Measurements from ENCODE around the gene RANBP9.

Gene RANBP9

DNA sequence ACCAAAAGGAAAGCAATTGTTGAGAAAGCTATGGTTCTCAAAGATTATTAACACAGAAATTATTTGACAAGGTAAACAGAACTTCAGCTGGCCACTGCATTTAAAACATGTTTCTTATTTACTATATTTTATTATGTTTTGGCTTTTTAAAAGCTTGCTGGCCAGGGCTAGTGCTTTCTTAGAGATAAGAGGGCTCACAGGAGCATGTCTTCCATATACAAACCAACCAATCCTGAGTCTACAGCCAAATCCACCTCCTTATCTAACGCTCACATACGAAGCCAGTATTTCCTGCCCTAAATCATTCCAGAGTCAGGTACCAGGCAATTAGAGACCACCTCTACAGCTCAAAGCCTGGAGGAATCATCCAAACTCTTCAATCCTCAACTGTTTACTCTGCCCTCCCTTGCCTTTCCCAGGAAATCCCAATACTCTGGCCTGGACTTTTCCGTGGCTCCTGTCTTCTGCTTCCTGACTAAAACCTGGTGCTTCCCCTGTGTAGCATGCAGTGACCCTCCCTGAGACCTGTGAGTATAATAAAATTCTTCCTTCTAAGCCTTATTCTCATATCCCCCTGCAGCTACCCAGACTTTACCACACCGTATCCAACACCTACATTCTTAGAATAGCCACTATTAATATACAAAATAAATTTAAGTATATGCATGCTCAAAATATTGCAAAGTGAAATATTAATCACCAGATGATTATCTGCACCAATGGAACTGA, 33.2 kb downstream of the RANBP9 start:
- no peak for DNase-seq (ENCODE audit: low spot score)

DNA sequence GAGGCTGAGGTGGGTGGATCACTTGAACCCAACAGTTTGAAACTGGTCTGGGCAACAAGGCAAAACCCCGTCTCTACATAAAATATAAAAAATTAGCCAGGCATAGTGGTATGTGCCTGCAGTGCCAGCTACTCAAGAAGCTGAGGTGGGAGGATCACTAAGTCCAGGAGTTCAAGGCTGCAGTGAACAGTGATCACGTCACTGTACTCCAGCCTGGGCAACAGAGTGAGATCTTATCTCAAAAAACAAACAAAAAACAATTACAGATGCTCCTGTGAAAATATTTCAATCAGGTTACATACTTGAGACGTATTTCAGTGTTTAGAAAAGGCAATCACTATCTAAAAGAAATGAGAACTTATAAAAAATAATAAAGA, 33.8 kb downstream of the RANBP9 start:
- no peak for DNase-seq (ENCODE audit: low spot score)

DNA sequence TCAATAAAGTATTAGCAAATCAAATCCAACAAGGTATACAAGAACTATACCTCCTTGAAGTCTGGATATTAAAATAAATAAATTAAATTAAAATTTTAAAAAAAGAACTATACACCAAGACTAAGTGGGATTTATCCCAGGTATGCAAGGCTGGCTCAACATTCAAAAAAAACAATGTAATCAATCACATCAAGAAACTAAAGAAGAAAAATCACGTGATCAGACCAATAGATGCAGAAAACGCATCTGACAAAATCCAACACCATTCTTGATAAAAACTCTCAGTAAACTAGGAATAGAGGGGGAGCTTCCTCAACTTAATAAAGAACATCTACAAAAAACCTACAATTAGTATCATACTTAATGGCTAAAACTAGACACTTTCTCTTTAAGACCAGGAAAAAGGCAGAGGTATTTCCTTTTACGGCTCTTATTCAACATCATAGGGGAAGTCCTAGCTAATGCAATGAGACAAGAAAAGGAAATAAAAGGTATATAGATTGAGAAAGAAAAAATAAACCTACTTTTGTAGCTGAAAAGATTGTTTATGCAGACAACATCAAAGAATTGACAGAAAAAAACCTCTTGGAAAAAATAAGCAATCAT, 35.0 kb downstream of the RANBP9 start:
- DNase-seq (ENCODE audit: low spot score), result no peak

DNA sequence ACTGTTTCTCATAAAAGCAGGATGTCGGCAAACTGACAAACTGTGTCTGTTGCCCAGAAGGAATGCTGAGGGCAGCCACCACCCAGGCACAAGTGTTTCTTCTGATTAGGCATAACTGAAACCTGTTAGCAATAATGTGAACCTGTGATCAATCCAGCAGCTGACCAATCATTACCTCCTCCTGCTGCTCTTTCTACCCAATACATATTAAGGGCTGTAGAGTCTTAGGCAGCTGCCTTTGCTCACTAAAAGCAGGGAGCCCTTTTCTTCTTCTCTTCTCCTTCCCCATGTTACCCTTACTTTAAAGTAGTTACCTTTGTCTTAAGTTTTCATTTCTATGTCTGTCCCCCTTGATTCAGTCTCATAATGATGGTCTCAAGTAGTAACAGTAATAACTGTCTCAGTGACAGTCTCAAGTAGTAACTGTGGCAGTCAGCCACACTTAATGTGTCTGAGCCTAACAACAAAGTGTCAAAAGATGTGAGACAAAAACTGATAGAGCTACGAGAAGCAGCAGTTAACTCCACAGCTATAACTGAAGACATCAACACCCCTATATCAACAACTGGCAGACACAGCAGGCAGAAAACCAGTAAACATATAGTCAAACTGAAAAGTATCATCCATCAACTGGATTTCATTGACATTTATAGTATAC, 37.0 kb downstream of the RANBP9 start:
- DNase-seq (ENCODE audit: low spot score), result no peak

DNA sequence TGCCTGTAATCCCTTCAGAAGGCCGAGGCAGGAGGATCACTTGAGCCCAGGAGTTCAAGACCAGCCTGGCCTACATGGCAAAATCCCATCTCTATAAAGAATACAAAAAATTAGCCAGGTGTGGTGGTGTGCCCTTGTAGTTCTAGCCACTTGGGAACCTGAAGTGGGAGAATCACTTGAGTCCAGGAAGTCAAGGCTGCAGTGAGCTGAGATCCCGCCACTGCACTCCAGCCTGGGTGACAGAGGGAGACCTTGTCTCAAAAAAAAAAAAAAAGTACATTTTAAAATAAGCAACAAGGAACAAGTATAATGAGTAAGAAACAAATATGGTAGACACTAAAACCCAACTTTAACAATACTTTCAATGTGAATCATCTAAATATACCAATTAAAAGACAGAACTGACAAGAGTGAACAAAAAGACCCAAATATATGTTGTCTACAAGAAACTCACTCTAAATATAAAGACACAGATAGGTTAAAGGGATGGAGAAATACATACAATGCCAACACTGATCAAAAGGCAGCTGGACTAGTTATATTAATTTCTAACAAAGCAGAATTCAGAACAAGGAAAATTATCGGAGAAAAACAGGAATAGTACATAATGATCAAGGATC, 37.7 kb downstream of the RANBP9 start:
- no peak for DNase-seq (ENCODE audit: low spot score)

DNA sequence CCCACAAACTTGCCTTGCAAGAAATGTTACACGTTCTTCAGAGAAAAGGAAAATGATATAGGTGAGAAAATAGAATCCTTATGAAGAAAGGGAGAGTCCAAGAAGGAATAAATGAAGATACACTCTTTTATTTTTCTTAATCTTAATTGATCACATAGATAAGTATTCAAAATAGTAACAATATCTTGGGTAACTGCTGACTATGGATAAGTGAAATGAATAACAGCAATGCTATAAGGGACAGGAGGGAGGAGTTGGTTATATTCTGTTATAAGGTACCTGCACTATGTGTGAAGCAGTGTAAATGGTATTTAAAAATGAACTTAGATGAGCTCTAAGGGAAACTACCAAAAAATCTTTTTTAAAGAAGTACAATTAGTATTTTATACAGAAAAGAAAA, 38.3 kb downstream of the RANBP9 start:
- no peak for DNase-seq (ENCODE audit: low spot score)

DNA sequence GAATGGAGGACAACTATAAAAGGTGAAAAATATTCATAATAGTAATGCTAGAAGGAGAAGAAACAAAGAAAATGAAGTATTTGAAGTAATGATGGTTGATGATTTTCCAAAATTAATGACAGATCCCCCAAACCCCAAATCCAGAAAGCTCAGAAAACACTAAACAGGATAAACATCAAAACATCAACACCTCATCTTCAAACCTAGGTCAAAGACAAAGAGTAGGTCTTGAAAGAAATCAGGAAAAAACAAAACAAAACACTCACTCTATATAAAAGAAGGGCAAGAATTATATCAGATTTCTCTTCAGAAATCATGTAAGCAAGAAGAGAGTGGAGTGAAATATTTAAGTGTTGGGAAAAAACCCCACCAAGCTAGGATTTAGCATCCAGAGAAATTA, 38.7 kb downstream of the RANBP9 start:
- DNase-seq (ENCODE audit: low spot score), result no peak

DNA sequence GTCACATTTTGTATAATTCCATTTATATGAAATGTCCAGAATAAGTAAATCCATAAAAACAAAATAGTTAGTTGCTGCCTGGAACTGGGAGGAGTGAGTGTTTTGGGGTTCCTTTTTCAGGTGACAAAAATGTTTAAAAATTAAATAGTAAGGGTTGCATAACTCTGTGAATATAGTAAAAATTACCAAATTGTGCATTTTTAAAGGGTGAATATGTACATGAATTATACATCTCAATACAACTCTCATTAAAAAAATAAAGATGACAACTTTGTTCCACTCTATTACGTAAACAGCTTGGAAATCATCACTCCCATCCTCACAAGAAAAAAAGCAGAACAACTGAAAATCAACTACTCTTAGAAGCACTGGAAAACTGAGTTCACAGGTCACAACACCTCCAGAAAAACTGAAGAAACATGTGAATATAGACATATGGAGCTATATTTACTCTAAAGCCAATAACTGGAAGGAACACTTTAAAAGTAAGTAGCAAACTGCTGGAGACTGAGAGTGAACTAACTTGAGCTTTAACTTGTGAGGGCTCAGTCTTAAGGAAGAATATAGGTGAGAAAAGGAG, 40.0 kb downstream of the RANBP9 start:
- DNase-seq (ENCODE audit: low spot score), result no peak

DNA sequence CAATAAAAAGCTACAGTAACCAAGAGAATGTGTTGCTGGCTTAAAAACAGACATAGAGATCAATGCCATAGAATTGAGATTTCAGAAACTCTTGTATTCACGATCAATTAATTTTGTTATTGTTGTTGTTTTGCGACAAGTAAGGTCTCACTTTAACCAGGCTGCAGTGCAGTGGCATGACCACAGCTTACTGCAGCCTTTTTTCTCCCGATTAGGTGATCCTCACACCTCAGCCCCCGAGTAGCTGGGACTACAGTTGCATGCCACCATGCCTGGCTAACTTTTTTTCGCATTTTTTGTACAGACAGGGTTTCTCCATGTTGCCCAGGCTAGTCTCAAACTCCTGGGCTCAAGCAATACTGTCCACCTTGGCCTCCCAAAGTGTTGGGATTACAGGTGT, 42.2 kb downstream of the RANBP9 start:
- DNase-seq (ENCODE audit: low spot score), result no peak

DNA sequence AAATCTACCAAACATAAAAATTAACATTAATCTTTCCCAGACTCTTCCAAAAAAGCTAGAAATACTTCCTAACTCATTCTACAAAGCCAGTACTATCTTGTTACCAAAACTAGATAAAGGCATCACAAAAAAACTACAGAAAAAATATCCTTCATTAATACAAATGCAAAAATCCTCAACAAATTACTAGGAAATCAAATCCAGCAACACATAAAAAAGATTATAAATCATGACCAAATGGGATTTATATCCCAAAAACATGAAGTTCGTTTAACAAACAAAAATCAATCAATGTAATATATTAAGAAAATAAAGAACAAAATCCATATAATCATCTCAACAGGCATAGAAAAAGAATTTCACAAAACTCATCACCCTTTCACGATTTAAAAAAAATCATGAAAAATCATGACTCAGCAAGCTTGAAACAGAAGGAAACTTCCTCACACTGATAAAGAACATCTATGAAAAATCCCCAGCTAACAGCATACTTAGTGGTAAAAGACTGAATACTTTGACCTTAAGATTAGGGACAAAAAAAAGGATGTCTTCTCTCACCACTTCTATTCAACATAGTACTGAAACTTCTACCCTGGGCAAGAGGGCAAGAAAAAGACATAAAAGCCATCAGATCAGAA, 43.2 kb downstream of the RANBP9 start:
- peak; percentile 41 for DNase-seq (ENCODE audit: low spot score)

DNA sequence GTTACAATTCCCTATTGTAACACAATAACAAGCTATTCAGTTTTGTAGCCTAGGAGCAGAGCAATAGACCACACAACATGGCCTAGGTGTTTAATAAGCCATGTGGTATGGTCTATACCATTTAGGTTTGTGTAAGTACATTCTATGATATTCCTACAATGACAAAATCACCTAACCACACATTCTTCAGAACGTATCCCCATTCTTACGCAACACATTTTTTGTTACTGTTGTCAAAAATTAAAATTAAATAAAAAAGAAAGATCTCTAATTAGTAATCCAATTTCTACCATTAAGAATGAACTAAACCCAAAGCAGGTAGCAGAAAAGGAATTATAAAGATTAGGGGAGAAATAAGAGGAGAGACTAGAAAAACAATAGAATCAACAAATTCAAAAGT, 44.0 kb downstream of the RANBP9 start:
- DNase-seq (ENCODE audit: low spot score), result no peak

DNA sequence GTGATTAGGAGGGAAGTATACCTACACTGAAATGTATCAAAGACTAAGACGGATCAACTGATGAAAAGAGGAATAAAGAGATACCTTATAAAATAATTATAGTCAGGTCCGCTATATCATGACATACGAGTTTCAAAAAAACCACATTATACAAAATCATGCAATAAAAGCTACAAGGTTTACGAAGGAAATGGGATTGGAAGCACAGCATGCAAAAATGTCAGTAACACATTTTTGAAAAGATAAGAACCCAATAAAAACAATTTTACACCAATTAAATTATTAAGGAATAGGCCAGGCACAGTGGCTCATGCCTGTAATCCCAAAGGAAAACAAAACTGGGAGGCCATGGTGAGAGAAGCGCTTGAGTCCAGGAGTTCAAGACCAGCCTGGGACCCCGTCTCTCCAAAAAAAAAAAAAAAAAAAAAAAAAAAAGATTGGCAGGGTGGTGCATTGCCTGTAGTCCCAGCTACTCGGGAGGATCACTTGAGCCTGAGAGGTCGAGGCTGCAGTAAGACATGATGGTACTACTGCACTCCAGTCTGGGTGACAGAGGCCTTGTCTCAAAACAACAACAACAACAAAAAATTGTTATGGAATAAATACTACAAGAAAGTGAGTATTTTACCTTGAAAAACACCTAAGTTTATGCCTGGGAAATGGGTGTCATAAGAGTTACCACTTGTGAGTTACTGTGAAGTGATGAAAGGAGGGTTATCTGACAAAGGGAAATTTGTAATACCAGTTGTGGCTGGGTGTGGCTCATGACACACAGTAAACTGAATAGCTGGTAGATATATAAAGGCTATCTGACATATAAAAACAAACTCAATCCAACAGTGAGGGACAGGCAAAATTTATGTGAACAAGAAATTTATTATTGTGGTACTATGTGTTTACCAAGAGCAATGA, 45.2 kb downstream of the RANBP9 start:
- DNase-seq (ENCODE audit: low spot score), result no peak

DNA sequence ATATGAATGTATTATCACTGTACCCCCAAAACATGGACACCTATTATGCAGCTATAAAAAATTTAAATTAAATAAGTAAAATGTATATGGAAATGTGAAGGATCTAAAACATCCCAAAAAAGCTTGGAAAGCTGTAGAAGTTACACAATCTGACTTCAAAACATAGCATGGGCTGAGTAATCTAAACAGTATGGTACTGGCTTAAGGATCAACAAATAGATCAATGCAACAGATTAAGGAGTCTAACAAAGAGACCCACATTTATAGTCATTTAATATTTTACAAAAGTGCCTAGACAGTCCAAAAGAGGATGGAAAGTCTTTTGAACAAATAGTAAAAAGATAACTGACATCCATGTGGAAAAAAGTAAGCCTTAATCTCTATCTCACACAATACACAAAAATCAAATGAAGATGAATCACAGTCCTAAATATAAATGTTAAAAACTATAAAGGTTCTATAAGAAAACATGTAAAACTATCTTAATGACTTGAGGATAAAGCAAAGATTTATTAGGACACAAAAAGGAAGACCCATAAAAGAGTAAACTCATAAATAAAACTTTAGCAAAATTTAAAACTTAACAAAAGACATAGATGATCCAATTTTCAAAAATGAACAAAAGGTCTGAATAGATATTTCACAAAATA, 46.8 kb downstream of the RANBP9 start:
- DNase-seq (ENCODE audit: low spot score), result no peak

DNA sequence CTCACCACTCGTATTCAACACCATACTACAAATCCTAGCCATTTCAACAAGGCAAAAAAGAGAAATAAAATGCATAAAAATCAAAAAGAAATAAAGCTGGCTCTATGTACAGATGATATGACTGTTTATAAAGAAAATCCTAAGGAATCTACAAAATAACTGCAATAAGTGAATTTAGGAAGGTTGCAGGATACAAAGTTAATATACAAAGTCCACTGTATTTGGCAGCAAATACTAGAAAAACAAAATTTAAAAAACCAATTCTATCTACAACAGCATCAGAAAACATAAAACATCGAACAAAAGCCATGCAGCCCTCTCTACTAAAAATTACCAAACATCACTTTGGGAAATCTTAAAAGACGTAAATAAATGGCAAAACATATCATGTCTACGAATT, 47.6 kb downstream of the RANBP9 start:
- DNase-seq (ENCODE audit: low spot score), result no peak

DNA sequence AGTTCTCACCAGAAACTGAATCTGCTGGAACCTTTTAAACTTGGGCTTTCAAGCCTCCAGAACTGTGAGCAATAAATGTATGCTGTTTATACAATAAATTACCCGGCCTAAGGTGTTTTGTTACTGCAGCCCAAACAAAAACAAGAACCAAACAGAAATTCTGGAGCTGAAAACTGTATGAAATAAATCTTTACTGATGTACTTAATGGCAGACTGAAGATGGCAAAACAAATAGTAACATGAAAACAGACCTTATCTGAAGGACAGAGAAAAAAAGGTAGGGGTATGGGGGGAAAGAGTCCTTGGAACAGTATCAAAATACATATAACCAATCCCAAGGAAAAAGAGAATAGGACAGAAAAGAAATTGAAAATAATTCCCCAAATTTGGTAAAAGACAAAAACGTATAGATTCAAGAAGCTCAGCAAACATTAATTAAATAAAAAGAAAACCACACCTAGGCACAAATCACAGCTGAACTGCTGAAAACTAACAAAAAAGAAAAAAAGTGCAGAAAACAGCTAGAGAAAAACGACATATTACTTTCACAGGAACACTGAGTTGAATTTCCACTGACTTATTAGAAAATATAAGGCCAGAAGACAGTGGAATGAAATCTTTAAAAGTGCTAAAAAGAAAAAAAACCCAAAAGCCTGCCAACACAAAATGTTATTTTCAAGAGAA, 48.8 kb downstream of the RANBP9 start:
- DNase-seq (ENCODE audit: low spot score), result no peak

DNA sequence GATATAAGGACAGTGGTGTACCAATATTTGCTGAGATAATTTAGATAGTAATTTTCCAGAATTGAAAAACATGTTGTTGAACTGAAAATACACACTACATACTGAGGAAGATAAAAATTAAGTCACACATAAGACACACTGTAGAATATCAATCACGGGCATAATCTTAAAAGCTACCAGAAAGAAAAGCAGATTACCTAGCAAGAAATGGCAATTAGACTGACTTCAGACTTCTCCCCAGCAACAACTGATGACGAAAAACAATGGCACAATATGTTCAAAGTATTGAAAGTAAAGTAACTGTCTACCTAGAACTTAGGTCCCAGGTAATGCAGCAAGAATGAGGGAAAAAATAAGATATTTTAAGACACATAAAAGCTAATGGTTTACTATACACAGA, 50.0 kb downstream of the RANBP9 start:
- no peak for DNase-seq (ENCODE audit: low spot score)

DNA sequence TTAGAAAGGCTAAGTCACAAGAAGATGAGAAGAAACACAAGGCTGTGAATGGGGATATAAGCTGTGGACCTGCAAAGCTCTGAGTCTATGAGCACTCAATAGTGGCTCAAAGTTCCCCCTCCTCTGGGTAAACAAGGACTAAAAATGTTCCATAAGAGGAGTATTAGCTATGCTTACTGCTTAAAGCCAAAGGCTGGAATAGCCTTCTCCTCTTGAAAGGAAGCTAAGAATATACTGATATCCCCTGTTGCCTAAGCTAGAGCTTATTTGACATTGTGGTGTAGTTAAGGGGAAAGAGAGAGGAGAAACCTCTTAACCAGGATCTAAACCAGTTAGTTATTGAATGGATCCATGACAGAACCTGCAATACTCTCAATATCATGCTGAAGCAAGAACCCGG, 50.7 kb downstream of the RANBP9 start:
- DNase-seq (ENCODE audit: low spot score), result no peak

DNA sequence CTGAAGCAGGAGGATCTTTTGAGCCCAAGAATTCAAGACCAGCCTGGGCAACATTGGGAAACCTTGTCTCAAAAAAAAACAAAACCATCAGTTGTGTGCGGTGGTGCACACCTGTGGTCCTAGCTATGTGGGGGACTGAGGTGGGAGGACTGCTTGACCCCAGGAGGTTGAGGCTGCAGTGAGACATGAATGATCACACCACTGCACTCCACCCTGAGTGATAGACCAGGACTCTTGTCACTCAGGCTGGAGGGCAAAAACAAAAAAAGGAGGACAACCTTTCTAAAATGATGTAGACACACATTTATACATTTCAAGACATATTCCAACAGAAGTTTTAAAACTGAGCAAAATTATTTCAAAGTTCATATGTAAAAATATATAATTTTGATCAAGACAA, 51.4 kb downstream of the RANBP9 start:
- no peak for DNase-seq (ENCODE audit: low spot score)

DNA sequence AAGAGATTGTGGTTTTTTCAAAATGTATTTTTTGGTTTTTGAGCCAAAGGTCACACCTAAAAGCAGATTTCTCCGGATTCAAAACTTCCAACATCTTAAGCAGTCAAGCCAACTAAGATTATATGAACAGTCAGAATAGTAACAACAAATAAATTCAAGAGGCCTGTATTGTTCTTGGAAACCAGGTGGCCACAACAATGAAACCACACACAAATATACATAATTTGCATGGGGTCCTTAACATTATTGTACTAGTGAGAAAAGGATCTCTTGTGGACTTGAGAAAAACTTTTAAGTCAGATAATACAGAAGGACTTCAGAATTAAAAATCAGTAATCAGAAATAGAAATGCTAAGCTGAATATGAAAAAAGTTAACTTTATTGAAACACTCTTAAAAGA, 55.9 kb downstream of the RANBP9 start:
- DNase-seq (ENCODE audit: low spot score), result no peak

DNA sequence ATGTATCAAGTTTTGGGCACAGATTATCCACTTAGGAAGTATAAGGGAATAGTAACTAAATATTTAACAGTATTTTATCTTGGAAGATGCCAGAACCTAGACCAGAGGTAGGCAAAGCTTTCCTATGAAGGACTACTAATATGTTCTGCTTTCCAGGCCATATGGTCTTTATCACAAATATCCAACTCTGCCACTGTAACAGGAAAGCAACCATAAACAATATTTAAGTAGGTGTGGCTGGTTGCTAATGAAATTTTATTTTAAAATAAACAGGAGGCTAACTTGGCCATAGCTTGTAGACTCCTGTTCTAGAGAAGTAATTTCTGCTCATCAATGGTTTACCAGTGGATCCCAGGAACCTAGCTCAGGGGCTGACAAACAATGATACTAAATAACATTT, 57.1 kb downstream of the RANBP9 start:
- no peak for DNase-seq (ENCODE audit: low spot score)

All from activated CD4-positive, alpha-beta T cell treated with anti-CD3 and anti-CD28 coated beads, Interleukin-2, Interleukin-4, amounts not matched to agents 100 ng/mL and 50 ng/mL, durations not matched to agents 16 hours and 8 hours (primary cell).